GM23338 (cell line): ENCODE results near the gene RDH12. TPM values are rescaled to one million over a fixed set of nuclear protein-coding genes. Genes with fewer than 3 reads are reported as not detected.

Experiments used
- ATAC-seq: fragments of 200-7000 bp; cut with Tn5 transposase; 3 replicates; pipeline ENCODE4 v1.9.1; 2020
- DNase-seq: peaks from one replicate; pipeline ENCODE4 v3.0.0-alpha.2; 2015; ENCODE audit warnings: low spot score
- H2AFZ ChIP-seq: fragments of 200-600 bp; sonication (generic); 2 replicates; pipeline ENCODE4 v1.8.0; 2016; ENCODE audit warnings: antibody characterized with exemption, mild to moderate bottlenecking, moderate library complexity
- H3F3A ChIP-seq: fragments of 200-600 bp; sonication (generic); replicated peaks from 2 replicates; pipeline ENCODE4 v1.8.0; 2017; ENCODE audit warnings: antibody characterized with exemption, mixed run types, low read depth
- H3K27ac ChIP-seq: fragments of 200-600 bp; sonication (generic); 2 replicates; pipeline ENCODE4 v1.6.1; 2016; ENCODE audit warnings: low read depth
- H3K27me3 ChIP-seq: fragments of 200-600 bp; sonication (generic); 2 replicates; pipeline ENCODE4 v1.8.0; 2016; ENCODE audit warnings: mild to moderate bottlenecking, mixed run types, moderate library complexity; ENCODE audit not compliant: insufficient read depth
- H3K36me3 ChIP-seq: fragments of 200-600 bp; sonication (generic); 2 replicates; pipeline ENCODE4 v1.8.0; 2016; ENCODE audit warnings: mild to moderate bottlenecking; ENCODE audit not compliant: insufficient read depth
- H3K4me1 ChIP-seq: fragments of 200-600 bp; sonication (generic); 2 replicates; pipeline ENCODE4 v1.8.0; 2016; ENCODE audit warnings: mild to moderate bottlenecking, moderate library complexity; ENCODE audit not compliant: insufficient read depth
- H3K4me2 ChIP-seq: fragments of 200-600 bp; sonication (generic); 2 replicates; pipeline ENCODE4 v1.7.1; 2017; ENCODE audit warnings: mixed run types
- H3K4me3 ChIP-seq: fragments of 200-600 bp; sonication (generic); 2 replicates; pipeline ENCODE4 v1.6.1; 2016; ENCODE audit warnings: mixed run types
- H3K79me2 ChIP-seq: fragments of 200-600 bp; sonication (generic); replicated peaks from 2 replicates; pipeline ENCODE4 v1.8.0; 2017; ENCODE audit warnings: mild to moderate bottlenecking; ENCODE audit not compliant: insufficient read depth
- H3K9me2 ChIP-seq: fragments of 200-600 bp; sonication (generic); 2 replicates; pipeline ENCODE4 v1.8.0; 2017; ENCODE audit not compliant: insufficient read depth
- H4K20me1 ChIP-seq: fragments of 200-600 bp; sonication (generic); replicated peaks from 2 replicates; pipeline ENCODE4 v1.8.0; 2017; ENCODE audit warnings: mild to moderate bottlenecking; ENCODE audit not compliant: insufficient read depth
- H3K27ac Mint-ChIP-seq: 2 replicates; pipeline ENCODE4 v1.8.0; 2020; ENCODE audit warnings: inconsistent platforms, mild to moderate bottlenecking, moderate library complexity, mixed read lengths
- H3K27me3 Mint-ChIP-seq: 3 replicates; pipeline ENCODE4 v1.8.0; 2022; ENCODE audit warnings: low read depth, mild to moderate bottlenecking, moderate library complexity, mixed read lengths, inconsistent platforms; ENCODE audit not compliant: insufficient read depth, poor library complexity
- H3K36me3 Mint-ChIP-seq: 3 replicates; pipeline ENCODE4 v1.8.0; 2021; ENCODE audit warnings: low read depth, mild to moderate bottlenecking, inconsistent platforms, moderate library complexity, mixed read lengths
- H3K4me1 Mint-ChIP-seq: 3 replicates; pipeline ENCODE4 v1.8.0; 2020; ENCODE audit warnings: mild to moderate bottlenecking, inconsistent platforms, mixed read lengths
- H3K4me3 Mint-ChIP-seq: 3 replicates; pipeline ENCODE4 v1.8.0; 2021; ENCODE audit warnings: moderate library complexity, mild to moderate bottlenecking, inconsistent platforms, mixed read lengths
- H3K9me3 Mint-ChIP-seq: 3 replicates; pipeline ENCODE4 v1.8.0; 2020; ENCODE audit warnings: moderate library complexity, mild to moderate bottlenecking, inconsistent platforms, mixed read lengths
- EZH2phosphoT487 ChIP-seq: fragments of 200-600 bp; sonication (generic); IDR thresholded peaks from one replicate; pipeline ENCODE4 v1.8.1; 2018; ENCODE audit warnings: antibody characterized with exemption; ENCODE audit not compliant: unreplicated experiment
- JUNB ChIP-seq: IDR thresholded peaks from one replicate; pipeline ENCODE4 v1.6.1; 2016; ENCODE audit warnings: antibody characterized with exemption; ENCODE audit not compliant: unreplicated experiment
- NANOG ChIP-seq: IDR thresholded peaks from 2 replicates; pipeline ENCODE4 v1.6.1; 2016; ENCODE audit warnings: antibody characterized with exemption, borderline replicate concordance
- POLR2AphosphoS5 ChIP-seq: IDR thresholded peaks from 2 replicates; pipeline ENCODE4 v1.6.1; 2016; ENCODE audit warnings: antibody characterized with exemption, low read depth
- REST ChIP-seq: IDR thresholded peaks from one replicate; pipeline ENCODE4 v1.6.1; 2018; ENCODE audit warnings: antibody characterized with exemption; ENCODE audit not compliant: unreplicated experiment
- ZNF331 ChIP-seq: fragments of 250-450 bp; sonication (Bioruptor Pico); IDR thresholded peaks from 2 replicates; pipeline ENCODE4 v1.5.0; 2020; ENCODE audit warnings: low read depth, mild to moderate bottlenecking, moderate library complexity
- ZNF462 ChIP-seq: fragments of 250-450 bp; sonication (Bioruptor Pico); IDR thresholded peaks from 2 replicates; pipeline ENCODE4 v1.5.0; 2020; ENCODE audit warnings: mild to moderate bottlenecking, moderate library complexity
- polyA plus RNA-seq: library from polyadenylated mRNA; unstranded; fragments of >200 nt; fragmentation: Nextera tagmentation; extraction: Ambion mirVana; gene quantifications from 2 replicates; pipeline ENCODE4 v1.2.1, GENCODE V29; 2016
- total RNA-seq: library from RNA; depleted of rRNA; stranded (reverse); fragments of >200 nt; shearing (Covaris generic); gene quantifications from 2 replicates; pipeline ENCODE4 v1.2.3, GENCODE V29; 2014

RDH12 gene
- total and polyA plus RNA-seq, 2 experiments from 2014 or later, result 0.28 to 1.6 TPM

GRCh38 chr14:67735336-67736147 is 33.9 kb downstream of the RDH12 start (continued):
- no peak for TF ChIP-seq ZNF462 (CRISPR knock-in tag)
- no peak for TF ChIP-seq REST
- no peak for TF ChIP-seq EZH2phosphoT487
- no peak for TF ChIP-seq POLR2AphosphoS5

GRCh38 chr14:67736771-67737170 is 35.1 kb downstream of the RDH12 start:
- no peak for ATAC-seq
- H3K27ac Mint-ChIP-seq, result no peak overlapping the region
- Histone ChIP-seq H3K4me2 (no peak overlapping the region), H2AFZ (no peak overlapping the region), H3F3A (no peaks in the 10 kb centered on the region), H3K27ac (no peak overlapping the region), H3K36me3 (no peaks in the 10 kb centered on the region), H3K4me3 (no peak overlapping the region), H3K4me1 (0 out of 2 replicates have a peak, but pooled peaks cover 3% of the 10 kb centered on the region), H4K20me1 (no peaks in the 10 kb centered on the region), H3K79me2 (no peaks in the 10 kb centered on the region), H3K9me2 (no peaks in the 10 kb centered on the region), H3K27me3 (no peaks in the 10 kb centered on the region)
- no peak for DNase-seq
- H3K27me3 Mint-ChIP-seq, result peaks cover 2% of the 10 kb centered on the region
- H3K36me3 Mint-ChIP-seq, result no peaks in the 10 kb centered on the region
- H3K4me1 Mint-ChIP-seq, result peaks cover 13% of the 10 kb centered on the region
- H3K4me3 Mint-ChIP-seq, result no peak overlapping the region
- no peaks in the 10 kb centered on the region for H3K9me3 Mint-ChIP-seq
- no peak for TF ChIP-seq POLR2AphosphoS5
- TF ChIP-seq NANOG, result no peak
- TF ChIP-seq JUNB, result no peak
- TF ChIP-seq EZH2phosphoT487, result no peak
- TF ChIP-seq ZNF331 (CRISPR knock-in tag), result no peak
- no peak for TF ChIP-seq REST
